GM21786 (cell line): ENCODE results near the gene CCDC187.
"Not testable (repeated sequence)": the region's sequence is repeated elsewhere in the genome, so short reads cannot be mapped to it uniquely, and the experiment has no call there.

Experiments
- ATAC-seq: cut with Tn5 transposase; IDR thresholded peaks from one replicate; pipeline ENCODE4 v1.9.1; 2021; ENCODE audit not compliant: unreplicated experiment

CCDC187 gene

DNA sequence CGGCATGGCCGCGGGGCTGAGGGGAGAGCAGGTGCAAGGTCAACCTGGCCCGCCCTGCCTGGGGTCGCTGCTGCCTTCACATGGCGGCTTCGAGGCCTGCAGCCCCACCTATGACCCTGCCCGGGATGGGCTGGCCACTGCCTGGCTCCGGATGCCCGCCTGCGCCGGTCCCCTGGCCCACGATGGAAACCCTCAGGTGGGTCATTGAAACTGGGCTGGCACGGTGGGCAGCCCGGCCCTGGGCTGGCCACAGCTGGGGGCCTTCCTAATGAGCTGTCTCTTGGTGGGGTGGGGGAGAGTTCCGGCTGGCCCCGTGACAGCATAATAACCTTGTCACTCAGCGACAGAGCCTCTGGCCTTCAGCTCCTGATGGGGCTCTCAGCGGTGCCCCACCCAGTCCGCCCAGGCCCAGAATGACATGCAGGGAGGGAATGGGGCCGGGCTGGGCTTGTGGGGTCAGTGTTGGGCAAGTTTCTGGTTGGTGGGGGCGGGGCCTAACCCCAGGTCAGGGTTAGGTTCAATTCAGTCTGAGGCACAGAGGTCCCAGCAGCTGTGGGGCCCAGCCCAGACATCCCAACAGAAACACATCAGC is at the start of gene CCDC187:
CCDC187 (minus strand) TSS at position 270 of the 592 bp plus-strand sequence; CDS start at position 6, 264 bp downstream.
- ATAC-seq = no peak

DNA sequence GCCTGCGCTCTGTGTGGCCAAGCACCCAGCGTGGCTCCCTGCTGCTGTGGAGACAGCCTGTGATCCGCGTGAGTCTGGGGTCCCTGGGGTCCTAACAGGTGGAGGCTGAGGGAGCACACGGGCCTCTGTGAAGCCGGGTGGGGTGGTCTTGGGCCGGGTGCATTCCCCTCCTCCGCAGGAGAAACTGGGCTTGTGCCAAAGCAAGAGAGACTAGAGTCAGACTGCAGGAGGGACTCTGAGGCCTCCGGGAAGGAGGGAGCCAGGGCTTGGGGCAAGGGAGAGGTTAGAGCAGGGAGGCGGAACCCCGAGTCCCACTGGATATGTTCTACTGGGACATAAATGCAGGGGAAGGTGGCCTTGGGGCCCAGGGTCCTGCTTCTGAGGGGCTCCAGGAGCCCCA is 49.2 kb upstream of the CCDC187 start:
- no peak for ATAC-seq

DNA sequence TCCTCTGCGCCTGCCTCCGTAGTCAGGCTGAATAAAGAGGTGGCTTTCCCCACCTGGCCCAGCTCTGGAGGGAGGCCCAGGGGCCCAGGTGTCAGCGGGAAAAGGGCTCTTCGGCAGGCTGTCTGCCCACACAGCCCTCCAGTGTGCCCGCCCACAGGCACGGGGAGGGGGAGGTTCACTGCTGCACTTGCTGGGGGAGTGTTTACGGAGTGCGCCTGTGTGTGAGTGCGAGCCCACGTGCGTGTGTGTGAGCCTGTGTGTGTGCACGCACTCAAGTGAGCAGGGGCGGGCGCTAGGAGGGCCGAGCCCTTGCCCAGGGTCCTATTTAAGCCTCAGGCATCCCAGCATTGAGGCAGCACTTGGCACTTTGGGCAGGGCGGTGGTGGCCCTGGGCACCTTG is 48.8 kb upstream of the CCDC187 start:
- ATAC-seq = no peak

DNA sequence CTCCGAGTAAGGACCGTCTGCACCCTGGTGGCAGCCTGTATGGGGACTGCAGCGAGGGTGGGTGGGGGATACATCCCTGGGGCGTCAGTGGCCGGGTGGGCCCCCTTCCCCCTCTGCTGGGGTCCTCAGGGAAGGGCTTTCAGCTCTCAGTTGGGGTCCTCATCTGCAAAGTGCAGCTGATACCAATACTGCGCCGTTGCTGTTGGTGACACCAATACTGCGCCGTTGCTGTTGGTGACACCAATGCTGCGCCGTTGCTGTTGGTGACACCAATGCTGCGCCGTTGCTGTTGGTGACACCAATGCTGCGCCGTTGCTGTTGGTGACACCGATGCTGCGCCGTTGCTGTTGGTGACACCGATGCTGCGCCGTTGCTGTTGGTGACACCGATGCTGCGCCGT is 48.0 kb upstream of the CCDC187 start:
- ATAC-seq = not testable (repeated sequence)

DNA sequence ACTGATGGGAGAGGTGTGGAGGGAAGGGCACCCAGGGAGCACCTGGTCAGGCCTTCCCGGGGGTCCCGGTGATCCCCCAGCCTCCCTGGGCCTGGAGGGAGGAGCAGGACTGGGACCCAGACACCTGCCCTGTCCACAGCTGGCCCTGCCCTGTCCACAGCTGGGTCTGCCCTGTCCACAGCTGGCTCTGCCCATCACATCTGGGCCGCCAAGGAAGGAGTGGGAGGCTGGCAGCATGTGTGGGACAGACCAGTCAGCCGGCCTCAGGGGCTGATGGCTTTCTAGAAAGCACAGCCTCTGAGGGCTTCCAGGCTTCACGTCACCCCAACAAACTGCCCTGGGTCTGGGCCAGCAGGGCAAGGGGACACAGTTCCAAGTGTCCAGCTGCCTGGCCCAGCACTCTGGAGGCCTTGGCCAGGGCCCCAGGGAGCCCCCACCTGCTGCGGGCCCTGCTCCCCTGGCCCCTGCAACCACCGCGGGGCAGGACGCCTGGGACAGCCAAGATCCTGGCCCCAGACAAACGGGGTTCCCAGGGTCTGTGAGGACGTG is 47.4 kb upstream of the CCDC187 start:
- ATAC-seq = no peak

DNA sequence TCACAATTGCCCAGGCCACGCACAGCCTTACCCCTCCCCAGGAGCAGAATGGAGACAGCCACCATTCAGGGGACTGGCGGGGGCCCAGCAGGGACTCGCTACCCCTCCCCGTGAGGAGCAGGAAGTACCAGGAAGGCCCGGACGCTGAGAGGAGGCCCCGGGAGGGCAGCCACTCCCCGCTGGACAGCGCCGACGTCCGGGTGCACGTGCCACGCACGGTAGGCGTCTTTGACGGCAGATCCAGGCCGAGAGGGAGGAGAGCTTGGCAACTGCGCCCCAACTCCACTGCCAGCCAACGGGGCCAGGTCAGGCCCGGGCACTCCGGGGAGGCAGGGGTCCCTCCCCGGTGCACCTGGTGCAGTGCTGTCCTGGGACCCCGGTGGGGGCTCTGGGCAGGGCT is 45.7 kb upstream of the CCDC187 start:
- no peak for ATAC-seq

DNA sequence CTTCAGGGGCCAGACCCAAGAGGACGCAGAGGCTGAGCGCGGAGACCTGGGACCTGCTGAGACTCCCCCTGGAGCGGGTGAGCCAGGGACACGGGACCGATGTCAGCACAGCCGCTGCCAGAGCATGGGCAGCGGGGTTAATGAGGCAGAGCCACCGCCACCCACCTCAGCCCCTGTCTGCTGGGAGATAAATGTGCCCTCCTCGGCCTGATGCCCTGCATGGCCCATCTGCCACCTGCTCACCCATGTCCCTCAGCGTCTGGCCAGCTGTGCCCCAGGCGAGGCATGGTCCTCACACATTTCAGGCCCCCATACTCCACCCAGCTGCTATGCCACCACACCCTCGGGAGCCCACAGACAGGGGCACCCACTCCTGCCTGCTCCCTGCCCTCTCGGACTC is 44.8 kb upstream of the CCDC187 start:
- ATAC-seq = no peak

DNA sequence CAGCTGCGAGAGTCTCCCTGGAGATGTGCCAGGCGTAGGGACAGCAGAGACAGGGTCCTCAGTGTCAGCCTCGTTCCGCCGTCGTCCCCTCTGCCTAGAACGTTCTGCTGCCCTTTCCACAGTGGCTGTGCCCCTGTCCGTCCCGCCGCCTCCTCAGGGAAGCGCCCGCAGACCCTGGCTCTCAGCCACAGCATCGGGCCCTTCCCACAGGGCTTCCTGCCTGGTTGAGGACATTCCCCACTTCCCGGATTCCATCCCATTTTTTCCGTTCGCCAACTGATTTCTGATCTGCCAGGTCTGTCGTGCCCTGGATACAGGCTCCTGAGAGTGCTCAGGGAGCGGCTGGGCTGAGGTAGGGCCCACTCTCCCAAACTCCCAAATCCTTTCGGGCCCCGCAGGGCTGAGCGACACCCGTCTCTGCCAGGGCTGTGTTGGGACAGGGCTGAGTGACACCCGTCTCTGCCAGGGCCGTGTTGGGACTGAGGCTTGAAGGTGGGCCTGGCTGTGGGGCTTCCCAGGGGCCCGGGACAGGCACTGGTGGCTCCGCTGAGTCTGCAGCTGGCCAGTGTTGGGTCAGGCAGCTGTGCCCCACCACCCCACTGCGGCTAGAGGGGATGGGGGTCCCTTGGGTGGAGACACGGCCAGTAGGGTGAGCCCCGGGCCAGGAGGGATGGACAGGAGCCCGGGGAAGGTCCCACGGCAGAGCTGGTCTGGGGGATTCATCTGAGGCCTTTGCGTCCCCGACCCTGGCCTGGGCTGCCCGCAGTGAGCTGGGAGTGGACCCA is 43.8 kb upstream of the CCDC187 start:
- ATAC-seq = no peak

DNA sequence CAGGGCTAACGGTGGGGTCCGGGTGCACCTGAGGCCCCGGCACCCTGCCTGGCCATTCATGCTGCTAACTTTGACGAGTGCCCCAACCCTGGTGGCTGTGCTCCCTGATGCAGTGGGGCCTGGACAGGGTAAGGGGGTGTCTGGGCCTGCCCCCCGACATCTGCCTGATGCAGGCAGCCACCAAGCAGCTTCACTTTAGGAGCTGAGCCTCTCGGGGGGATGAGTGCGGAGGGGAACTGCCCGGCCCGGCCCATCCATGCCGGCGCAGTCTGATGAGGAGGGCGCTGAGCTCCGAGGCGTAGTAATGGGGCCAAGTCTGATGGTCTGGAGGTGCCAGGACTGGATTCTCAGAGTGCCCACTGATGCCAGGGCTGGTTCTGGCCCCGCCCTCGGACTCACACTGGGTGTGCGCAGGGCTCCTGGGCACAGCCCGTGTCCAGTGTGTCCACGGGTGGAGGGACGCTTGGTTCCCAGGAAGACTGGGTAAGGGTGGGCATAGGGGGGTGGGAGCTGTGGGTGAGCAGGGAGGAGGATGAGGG is 43.1 kb upstream of the CCDC187 start:
- ATAC-seq = no peak

DNA sequence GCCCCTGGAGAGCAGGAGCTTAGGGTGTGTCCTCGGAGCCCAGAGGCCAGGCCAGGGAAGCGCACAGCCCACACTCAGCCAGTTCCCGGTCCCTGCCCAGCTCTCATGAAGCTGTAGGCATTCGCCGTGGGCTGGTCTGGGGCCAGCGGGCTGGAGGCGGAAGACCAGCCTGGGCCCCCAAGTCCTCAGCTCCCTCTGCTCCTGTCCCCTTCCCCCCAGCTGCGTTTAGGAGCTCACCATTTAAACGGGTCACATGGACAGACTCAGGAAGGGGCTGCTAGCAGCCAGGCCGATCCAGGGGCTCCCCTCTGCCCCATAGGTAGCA is 42.2 kb upstream of the CCDC187 start:
- ATAC-seq = no peak

DNA sequence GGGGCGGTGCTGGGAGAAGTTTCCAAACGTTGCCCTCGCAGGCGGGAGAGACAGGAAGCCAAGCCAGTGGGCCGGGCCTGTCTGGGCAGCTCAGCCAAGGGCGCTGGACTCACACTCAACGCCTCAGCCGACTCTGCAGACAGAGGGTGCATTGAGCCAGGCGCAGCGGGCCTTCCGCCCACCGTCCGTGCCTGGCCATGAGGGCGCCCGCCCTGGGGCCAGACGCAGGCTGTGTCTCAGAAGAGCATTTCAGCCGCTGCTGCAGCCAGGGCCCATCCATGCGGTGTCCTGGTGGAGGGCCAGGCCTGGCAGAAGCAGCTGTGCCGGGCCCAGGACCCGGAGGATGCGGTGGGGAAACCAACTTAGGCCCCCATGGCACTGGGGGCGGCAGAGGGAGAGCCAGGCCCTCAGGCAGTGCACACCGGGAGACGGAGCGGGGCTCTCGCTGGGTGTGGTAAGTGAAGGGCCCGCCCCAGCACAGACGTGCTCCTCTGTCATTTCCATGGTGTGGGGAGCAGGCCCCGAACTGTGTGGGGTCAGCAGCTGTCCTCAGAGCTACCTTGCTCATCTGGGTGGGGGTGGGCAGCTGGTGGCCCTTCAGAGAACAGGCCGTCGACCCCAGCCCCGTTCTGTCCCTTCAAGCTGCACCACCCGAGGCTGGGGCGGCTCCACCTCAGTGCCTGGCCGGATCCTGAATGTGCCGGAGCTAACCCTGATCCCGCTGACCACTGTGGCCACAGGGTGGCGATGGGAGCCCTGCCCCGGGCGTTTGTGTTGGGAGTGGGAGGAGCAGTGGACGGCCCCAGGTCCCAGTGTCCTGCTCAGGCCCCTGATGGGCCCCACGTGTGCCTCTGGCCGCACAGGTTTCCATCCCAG is 41.6 kb upstream of the CCDC187 start:
- ATAC-seq = no peak

DNA sequence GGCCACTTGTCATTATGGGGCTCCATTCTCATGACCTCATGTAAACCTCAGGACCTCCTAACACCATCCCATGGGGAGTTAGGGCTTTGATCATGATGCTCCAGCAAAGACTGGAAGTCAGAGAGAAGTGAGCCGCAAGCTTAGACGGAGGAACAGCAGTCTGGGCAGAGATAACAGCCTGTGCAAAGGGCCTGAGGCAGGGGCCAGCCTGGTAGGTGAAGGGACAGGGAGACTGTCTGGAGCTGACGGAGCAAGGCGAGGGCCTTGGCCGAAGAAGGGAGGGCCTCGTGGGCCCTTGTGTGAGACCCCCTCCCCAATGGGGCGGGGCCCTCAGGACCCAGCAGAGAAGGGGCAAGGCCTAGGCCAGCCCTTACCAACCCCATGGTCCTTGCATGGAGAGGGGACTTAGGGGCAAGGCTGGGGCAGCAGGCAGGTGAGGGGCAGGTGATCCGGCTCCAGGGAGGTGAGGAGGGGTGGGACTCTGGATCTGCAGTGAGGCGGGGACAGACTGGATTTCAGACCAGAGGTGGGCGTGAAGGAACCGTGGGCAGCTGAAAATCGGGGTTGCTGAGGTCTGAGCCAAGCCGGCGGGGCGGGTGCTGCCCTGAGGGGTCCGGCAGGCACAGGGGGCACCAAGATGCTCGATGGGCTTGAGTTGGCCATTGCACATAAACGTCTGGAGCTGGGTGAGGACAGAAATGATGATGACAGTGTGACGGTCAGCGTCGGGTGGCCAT is 40.8 kb upstream of the CCDC187 start:
- ATAC-seq = no peak

DNA sequence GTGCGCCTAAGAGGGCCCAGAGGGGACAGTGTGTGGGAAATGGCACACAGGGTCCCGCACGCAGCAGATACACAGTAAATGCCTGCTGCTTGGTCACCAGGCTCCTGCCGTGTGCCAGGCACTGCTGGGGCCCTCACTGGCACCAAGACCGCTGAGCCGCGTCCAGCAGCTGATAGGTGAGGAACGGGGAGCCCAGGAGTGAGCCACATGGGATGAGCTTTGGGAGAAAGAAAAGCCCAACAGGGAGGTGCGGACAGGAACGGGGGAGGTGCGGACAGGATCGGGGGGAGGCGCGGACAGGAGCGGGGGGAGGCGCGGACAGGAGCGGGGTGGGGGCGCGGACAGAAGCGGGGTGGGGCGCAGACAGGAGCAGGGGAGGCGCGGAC is 40.0 kb upstream of the CCDC187 start:
- no peak for ATAC-seq

DNA sequence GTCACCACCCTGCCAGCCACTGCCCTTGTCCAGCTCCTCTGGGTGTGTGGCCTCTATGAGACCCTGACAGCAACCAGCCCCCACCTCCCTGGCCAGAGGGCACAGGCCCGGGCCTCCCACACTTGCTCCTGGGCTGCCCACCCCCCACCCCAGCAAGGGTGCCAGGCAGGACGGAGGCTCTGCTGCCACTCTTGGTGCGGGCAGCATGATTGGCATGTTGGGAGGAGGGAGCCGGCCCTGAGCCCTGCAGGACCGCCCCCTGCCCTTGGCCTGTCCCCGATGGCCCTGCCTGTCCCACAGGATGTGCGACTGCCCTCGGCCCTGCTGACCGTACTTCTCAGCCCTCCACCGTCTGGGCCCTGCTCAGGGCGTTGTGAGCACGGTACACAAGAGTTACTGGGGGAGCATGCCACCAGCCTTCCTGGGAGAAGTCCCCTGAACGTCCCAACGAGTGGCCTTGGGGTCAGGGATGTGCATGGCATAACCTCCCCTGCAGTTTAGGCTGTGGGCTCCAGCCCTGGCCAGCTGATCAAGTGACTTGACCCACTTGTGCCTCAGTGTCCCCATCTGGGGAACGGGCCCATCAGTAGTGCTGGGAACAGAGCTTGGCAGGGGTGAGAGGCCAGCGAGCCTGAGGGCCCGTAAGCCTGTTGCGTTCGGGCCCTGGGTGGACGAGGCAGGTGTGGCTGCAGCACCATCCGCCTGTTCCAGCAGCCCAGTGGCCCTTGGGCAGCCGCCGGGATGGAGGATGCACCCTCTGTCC is 39.4 kb upstream of the CCDC187 start:
- no peak for ATAC-seq

DNA sequence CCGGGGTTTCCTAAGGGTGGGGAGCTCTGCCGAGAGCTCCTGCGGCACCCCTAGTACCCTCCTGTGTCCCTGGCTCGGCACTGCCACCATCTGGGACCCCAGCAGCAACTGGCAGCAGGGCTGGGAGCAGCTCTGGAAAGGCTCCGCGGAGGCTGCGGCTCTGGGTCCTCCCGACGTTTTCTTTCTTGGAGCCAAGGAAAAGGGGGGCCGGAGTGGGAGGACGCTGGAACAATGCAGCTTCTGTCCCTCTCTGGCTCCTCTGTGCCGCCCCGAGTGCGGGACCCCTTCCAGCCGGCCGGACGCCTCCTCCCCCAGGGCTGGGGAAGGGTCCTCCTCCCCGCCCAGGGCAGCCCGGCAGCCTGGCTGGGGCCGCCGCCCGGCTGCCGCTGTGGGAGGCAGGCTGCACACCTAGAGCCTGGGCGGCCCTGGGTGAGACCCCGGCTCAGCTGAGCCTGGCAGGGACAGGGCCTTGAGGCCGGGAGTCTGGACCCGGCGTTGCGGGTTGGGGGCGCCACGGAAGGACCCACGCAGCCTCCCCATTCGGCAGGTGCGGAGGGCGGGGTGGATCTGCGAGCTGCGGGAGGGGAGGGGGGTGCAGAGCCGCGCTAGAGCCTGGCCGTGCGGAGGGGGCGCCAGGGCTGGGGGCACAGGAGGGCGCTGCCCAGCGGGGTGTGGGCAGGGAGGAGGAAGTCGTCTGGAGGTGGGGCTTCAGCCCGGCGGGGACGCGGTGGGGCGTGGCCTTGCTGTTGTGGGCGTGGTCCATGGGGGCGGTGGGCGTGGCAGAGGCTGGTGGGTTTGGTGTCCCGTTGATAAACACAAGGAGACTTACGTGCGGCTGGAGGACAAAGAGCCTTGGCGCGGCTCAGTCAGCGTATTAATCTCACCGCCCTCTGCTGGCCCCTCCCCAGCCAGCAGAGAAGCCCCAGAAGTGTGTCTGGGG is 38.6 kb upstream of the CCDC187 start:
- no peak for ATAC-seq

DNA sequence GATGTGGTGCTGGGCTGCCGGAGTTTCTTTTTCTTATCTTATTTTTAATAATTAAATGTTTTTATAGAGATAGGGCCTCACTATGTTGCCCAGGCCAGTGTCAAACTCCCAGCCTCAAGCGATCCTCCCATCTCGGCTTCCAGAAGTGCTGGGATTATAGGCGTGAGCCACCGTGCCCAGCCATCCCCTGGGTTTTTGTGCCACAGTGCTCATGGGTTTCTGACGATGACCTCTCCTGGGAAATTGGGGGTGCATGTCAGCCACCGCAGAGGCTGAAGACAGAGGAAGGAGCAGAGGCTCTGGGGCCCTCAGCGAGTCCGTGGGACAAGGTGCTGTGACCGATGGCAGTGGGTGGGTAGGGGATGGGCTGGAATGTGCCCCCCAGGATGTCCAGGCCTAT is 37.9 kb upstream of the CCDC187 start:
- ATAC-seq = no peak

DNA sequence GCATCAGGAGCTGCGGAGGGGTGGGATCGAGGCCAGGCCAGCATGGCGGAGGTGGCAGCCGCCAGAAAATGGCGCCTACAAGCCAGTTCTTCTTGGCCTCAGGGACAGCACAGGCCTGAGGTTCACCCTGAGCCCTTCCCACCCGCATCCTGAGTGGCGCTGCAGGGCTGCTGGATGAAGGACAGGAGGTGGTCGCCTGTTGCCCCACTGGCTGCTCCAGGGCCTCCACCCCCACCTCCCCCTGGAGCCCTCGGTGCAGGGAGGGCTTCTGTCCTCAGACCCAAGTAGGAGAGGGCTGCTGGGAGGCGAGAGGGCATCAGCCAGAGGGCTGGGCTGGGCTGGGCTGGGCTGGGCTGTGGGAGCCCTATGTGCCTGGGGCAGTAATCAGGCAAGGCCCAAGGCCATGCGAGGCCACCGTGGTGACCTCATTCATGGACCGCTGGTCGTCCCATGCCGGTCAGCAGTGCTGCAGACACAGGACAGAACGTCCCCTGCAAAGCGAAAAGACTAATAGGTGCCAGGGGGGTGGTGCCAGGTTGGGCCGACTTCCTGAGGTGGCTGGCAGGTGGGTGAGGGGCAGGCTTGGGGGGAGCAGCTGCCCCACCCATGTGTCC is 37.3 kb upstream of the CCDC187 start:
- ATAC-seq = no peak

DNA sequence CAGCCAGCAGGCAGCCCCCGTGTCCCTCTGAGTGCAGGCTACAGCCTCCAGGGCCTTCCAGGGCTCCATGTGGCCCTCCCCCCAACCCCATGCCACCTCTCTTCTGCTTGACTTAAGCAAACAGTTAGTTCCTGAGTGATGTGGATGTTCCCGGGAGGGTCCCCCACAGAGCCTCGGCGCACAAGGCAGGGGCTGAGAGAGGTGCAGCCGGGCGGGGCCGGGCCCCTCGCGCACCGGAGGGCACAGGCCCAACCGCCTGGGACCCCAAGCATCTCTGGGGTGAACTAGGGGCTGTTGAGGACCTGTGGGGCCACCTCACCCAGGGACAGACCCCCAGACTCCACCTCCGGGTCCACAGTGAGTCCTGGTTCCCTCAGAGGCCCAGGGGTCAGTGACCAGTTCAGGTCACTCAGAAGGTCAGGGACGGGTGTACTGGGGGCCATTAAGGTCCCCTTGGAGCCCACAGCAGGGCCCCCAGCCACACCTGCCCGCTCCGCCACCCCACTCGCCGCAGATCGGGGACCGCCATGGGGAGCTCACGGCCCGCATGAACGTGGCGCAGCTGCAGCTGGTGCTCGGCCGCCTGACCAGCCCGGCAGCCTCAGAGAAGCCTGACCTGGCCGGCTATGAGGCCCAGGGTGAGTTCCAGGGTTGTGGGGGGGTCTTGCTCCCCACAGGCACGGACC is 36.6 kb upstream of the CCDC187 start:
- ATAC-seq = no peak
